Pulmonary artery endothelial cell (primary cell): Measurements from ENCODE around the gene CHAT. TPM values are rescaled to one million over a fixed set of nuclear protein-coding genes. Genes with fewer than 3 reads are reported as not detected.

ENCODE experiments used
- DNase-seq: peaks from one replicate; pipeline ENCODE4 v3.0.0-alpha.2; 2011; ENCODE audit warnings: low read depth, low spot score
- total RNA-seq: library from RNA; depleted of rRNA; stranded (reverse); fragments of >200 nt; gene quantifications from 2 replicates; pipeline ENCODE4 v1.2.3, GENCODE V29; 2014

The CHAT gene
- total RNA-seq, 1 donor from 2014 or later: not detected

DNA sequence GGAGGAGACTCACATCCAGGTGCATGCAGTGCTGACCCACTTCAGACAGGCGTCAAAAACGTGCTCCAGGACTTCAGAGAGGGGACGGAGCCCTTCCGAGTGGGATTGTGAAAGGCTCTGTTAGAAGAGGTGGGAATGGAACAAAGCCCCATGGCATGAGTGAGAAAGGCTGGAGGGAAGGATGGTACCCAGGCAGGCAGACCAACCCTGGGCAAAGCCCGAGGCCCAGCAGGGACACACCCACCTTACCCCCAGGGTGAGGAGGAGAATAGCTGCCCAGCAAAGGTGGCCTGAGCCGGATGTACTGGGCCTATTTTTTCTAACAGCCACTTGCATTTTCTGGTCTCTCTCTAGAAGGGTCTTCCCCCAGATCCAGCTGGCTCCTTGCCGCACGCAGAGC lies 14.8 kb downstream of the CHAT start:
- no peak for DNase-seq

DNA sequence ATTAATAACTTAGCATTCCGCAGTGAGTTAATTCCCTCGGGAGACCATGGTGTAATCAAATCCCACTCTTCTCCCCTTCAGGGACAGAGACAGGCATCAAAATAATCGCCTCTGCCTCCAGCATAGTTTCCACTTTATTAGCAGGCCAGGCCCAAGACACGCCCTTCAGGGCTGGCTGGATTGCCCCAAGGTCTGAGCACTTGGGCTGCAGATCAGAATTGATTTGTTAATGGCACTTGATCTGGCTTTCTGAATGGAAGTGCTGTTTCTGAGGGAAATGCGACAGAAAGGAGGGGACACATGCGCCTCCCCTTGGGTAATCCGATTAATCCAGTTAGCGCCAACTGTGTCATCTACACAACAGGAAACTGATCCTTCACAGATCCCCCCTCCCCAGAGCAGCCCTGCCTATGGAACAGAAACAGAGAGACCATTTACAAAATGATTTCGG lies 15.6 kb downstream of the CHAT start:
- DNase-seq: no peak

DNA sequence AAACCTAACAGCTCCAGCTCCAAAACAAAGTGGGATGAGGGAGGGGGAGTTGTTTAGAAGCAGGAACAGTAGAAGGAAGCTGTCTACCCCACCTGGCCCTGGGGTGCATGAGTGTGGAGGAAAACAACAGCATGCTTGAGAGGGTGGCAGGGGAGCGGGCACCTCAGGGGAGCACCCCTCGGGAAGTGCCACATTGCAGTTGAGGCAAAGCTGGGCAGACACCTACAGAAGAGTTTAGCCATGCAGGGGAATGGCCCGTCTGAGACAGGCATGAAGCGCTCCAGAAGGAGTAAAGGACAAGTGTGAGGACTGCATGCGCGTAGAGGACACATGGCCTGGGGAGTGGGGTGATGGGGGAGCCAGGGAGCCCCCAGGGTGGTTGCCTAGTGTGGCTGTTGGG lies 18.1 kb downstream of the CHAT start:
- no peak for DNase-seq

DNA sequence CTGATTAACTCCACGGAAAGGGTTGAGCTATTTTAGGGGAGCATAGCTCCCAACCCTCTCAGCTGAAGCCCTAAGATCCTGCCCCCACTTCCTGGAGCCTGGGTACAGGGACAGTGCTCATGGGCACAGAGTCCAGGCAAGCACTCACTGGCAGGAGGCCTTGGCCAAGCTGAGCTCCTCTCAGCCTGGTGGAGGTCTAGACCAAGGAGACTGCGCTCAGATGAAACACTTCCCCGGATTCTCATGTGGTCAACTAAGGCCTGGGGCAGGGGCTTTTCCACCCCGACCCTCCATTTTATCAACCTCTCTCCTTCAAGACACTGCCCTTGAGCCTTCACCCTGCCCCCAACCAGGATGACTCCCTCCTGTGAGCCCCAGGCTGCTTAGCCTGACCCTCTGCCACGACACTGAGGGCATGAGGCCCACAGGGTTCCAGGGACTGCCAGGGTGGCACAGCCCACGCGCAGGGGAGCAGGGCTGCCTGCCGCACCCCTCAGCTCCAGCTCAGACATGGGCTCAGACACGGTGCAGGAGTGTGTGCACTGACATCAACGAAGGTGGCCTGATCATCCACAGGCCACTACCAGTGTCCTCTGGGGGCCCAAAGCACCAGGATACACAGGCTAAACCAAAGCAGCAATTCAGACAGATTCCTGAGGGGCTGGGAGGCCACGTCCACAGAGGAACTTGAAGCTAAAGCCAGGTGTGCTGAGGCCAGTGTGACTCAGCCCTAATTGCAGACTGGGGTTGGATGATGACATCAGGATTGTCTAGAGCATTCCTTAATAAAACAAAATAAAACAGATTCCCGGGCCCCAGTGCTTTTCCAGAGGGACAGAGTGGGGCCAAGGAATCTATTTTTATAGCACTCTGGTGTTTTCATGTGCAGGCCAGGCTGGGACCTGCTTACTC lies 18.8 kb downstream of the CHAT start:
- DNase-seq: no peak

DNA sequence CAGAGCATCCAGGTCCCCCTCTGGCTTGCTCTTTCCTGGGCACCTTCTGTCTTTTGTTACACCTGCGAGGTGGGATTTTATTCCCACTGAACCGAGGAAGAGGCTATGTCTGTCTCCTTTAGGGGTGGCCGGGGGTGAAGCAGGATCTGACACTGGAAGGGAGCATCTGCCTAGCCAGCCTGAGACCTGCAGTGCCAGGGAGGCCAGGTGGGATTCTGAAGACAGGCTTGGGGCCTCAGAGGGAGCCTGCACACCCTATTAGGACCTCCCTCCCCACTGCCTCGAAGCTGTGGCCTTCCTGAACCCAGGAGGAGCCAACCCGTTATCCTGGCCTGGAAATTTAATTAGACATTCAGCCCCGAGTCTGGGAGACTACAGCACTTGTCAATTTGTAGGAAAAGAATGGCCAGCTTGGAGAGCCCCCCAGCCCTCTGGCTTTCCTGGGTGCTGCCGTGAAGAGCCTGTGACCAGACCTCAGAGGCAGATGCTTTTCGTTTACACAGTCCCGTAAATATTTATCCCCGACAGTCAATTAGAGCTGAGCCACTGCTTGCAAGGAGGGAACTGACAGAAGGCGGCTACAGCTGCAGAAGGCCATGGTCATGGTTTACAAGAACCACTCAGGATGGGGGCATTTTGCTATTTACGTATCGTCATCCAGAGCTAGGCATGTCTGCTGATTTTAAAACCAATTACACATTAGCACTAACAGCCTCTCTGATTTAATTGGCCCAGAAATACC lies 19.7 kb downstream of the CHAT start:
- DNase-seq: no peak

DNA sequence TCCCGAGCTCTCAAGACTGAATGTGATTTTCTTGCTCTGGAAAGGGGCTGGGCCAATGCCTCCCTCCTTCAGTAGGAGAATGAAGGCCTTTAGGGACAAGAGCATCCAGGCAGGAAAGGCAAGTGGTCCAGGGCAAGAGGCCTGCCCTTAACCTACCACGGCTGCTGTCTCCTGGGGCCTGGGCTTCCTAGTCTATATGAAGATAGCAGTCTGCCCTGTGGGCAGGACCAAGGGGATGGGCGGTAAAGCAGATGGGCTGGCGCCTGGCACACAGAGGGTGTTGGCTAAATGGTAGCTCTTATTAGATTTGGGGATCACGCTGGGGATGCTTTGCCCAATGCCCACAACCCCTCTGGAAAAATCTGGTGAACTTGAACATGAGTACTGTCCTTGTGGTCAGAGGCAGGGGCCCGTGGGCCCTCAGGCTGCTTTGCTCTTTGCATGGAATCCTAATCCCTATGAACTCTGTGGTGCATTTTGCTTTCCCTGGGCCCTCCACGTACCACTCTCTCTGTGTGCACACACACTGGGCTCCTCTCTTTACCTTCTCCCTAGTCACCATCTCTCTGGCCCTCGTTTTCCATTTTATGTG lies 20.3 kb downstream of the CHAT start:
- no peak for DNase-seq

DNA sequence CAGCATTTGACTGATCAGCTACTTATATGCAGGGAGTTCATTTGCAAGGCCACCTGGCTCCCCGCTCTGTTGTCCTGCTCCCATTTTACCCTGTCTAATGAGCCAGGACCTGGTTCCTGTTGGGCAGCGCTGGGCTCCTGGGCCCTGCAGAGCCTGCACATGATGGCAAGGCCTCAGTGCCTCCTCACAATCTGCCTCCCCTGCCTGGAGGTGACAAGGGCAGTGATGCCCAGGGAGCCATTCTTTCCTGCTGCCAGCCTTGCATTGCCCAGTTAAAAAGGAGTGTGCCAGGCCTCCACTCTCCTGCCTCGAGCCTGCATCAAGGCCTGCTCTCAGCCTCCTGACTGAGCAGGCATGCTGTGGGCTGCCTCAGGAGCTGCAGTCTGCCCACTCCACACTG lies 28.5 kb downstream of the CHAT start:
- DNase-seq: no peak

DNA sequence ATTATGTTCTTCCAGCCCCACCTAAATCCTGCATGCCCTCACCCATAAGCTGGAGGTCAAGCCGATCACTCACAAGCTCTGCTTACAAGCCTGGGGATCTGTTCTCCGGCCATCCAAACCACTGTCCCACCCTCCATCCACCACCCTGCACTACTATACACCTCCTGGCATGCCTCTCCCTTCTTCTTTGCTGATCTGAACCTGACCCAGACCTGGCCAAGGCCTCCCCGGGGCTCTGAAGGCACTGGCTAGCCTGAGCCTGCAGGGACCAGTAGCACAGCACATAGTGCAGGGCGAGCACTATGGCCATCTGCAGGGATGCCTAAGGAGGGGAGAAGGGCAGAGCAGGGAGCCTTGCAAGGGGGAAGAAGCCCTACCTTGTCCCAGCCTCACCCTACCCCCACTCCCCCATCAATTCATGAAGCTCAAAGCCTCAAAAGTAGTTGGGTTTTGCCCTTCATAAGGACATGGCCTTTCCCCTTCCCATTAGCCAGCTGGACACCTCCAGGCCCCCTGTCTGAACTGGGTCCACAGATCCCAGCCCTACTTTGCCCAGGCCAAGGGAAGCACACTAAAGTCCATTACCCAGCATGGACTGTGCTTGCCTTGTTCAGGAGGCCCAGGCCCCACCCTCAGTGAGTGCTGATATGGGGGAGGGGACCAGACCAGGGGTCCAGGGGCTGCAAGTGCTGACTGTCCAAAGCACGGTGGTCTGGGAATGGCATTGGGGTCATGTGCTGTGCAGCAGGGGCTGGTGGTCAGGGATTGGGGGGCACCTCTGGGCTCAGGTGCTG lies 29.6 kb downstream of the CHAT start:
- no peak for DNase-seq

DNA sequence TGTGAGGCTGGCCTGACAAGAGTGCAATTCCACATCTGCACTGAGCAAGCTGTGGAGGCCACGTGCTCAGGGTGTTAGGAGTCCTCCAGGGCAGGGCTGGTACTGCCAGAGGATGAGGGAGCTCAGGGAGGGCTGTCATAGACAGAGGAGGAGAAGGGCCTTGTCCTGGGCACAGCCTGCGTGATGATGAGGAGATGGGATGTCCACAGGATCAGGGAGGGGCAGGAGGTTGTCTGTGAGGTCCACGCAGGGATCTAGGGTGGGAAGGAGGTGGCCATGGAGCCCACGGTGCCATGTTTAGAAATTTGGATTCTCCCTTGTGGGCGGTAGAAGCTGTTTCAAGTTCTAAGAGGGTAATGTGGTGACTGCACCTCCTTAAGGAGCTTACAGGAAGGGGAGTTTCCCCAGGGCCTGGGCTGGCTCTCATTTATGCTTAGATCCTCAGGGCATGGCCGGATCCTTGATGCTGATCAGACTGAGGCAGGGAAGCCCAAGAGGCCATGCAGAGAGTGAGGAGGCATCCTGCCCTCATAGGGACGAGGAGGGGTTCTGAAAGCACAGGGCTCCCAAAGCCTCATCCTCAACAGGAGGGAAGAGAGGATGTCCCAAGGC lies 30.3 kb downstream of the CHAT start:
- DNase-seq: no peak

DNA sequence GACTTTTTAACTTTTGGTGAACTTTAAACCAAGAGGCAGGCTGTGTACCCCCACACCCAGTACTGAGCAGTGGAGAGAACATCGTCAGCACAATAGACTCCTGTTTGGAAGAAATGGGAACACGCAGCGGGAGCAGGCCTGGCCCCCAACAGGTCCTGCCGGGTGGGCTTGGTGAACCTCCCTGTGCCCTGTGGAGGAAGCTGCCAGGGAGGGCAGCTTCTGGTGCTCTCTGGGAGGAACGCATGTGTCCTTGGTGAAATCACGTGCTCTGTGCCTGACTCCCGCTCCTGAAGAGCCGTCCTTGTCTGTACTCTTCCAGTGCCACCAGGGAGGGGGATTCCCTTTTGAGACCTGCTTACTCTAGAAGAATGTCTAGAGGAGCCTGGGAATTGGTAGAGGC lies 31.6 kb downstream of the CHAT start:
- no peak for DNase-seq

DNA sequence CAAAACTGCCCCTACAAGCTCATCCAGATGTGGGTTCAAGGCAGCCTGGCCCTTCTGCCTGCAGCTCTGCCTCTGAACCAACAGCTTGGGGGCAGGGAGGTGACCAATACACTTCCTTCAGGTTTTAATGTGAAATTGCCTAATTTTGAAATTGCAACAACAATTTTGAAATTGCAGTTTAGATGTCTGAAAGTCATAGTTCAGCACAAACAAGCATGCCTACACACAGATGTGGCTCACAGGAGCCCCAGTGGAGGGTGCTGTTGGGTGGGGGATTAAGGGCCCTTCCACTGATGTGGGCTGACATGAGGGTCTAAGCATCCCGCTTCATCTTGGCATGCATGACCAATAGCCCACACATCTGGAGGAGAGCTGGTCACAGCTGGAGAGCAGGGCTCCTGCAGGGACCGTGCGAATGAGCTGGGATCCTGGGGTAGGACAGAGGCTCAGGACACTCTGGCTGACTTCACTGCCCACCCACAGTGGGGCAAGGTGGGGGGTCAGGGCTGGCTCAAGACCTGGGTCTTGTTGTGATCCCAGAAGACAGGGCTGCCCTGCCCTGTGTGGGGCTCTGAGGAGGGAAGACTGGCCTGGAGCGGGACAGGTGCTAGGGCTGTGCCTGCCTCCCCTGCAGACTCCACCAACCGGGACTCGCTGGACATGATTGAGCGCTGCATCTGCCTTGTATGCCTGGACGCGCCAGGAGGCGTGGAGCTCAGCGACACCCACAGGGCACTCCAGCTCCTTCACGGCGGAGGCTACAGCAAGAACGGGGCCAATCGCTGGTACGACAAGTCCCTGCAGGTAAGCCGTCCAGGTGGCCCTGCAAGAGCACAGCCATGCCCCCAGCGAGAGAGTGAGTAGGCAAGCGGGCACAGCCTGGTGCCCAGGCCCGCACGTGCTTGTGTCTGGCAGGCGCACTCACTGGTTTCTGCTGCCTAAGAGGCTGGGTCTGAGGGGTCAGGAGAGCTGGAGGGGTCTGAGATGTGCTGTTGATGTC lies 32.3 kb downstream of the CHAT start:
- no peak for DNase-seq

DNA sequence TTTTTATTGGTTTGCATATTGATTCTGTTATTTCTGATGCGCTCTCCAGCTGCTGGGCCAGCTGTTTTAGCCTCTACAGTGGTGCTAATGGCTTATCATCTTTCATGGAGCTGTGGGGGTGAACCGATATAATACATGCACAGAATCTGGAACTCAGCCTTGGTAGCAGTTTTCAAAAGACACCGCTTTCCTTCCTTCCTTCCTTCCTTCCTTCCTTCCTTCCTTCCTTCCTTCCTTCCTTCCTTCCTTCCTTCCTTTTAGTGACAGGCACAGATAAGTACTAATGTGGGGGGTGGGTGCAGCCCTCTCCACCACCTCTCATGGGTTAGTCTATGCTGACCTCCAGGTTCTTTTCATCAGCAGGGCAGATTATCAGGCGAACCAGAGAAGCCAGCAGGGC lies 33.7 kb downstream of the CHAT start:
- DNase-seq: no peak

DNA sequence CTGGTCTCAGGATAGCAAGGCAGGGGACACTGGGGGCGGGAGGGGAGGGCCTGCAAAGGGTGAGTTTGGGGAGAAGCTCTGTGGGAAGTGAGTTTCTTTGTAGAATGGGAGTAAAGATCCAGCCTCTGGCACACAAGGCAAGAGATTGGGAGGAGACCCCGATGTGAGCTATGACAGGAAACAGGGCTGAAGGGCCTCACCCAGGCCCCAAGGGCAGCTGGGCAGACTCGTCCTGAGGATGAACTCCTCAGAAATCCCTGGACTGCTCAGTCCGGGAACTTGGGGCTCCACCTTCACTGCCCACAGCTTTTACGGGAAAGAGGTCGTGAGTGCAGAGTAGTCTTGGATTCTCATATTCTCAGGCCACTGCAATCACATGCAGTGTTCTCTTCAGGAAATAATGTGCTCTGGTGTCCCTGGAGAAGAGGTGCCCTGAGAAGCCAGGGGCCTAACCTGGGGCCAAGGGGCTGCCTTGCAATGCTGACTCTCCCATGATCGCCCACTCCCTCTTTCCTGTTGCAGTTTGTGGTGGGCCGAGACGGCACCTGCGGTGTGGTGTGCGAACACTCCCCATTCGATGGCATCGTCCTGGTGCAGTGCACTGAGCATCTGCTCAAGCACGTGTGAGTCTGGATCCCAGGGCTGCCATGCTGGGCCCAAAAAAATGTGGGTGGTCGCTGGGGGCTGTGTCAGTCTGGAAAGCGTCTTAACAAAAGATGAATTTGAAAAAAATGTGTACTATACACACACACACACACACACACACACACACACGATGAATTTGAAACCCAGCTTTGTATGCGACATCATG lies 34.4 kb downstream of the CHAT start:
- DNase-seq: no peak

DNA sequence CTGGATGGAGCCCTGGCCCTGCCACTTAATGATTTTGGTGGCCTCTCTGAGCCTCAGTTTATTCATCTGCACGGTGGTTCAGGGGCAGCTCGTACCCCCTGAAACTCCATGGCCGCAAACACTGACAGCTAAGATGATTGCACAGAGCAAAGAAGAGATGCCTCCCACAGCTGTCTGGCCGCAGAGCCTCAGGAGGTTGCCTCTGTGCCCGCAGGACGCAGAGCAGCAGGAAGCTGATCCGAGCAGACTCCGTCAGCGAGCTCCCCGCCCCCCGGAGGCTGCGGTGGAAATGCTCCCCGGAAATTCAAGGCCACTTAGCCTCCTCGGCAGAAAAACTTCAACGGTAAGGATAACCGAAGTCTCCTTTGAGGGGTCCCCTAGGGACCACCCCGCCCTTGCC lies 35.5 kb downstream of the CHAT start:
- DNase-seq: no peak

DNA sequence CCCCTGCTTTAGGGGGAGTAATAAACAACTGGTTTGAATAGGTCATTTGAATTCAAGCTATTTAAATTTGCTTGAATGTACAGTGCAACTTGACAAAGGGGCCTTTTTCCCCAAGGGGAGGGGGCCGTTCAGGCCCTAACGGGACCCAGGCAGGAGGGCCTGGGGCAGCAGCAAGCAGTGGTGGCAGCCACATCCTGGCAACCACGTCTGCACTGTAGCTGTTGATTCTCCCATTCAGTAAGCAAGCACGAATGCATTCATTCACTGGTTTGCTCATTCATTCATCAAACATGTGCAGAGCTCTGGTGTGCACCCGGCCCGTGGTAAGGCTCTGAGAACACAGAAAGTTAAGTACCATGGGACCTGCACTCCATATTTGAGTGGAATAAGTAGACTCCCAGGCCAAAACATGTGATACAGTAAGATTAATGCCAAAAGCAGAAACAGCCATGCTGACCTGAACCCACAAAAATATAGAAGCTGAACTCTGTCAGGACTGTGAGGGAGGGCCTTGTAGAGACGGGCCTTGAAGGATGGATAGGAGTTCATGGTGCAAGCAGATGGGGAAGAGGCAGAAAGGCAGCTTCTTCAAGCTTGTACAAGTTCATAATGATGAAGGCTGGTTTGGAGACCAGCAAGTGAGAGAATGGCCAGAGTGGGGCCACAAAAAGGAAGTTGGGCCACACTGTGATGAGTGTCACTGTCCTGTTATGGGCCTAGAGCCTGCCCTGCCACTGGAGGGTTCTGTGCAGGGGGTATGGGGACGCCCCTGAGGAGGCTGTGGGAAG lies 36.3 kb downstream of the CHAT start:
- no peak for DNase-seq

DNA sequence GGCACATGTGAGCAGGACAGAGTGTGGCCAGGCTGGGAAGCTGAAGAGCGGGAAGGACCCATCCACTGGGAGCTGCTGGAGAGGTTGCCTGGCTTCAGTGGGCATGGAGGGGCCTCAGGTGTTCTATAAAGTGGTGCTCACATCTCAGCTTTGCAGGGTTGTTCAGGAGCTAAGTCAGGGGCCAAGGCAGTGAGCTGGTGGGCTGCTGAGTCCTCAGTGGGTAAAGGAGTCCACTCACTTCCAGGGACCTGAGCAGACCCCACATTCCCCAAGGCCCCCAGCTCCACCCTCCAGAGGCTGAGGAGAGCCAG lies 36.8 kb downstream of the CHAT start:
- DNase-seq: no peak

DNA sequence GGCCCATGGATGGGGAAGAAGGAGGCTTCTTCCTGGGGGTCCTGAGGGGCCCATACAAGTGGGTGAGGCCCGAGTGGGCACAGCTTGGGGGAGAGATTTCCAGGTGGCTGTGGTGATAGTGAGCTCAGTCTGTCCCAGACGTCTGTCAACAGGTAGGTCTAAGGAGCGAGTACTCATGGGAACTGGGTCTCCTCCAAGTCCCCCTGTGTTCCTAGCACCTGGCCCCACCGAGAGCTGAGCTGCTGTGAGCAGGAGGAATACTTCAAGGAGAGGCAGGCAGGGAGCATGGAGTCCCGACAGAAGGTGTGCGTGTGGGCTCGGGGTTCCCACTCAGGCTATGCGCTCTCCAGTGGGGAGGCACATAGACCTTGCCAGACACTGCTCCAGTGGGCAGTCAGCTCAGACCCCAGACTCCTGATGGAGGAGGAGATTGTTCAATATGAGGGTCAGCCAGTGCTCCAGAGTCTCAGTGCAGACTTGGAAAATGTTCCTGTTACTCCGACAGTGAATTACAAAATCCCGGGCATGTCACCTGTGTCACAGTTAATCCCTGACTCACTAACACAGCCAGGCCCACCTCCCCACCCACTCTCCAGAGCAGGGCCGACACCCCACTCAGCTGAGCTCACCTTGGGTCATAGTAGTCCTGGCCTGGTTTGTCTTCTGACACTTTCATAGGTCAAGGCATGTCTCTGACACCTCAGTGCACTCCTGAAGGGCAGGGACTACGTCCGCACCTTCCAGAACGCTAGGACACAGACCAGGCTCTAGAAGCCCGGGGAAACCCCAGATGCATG lies 37.4 kb downstream of the CHAT start:
- DNase-seq: no peak

DNA sequence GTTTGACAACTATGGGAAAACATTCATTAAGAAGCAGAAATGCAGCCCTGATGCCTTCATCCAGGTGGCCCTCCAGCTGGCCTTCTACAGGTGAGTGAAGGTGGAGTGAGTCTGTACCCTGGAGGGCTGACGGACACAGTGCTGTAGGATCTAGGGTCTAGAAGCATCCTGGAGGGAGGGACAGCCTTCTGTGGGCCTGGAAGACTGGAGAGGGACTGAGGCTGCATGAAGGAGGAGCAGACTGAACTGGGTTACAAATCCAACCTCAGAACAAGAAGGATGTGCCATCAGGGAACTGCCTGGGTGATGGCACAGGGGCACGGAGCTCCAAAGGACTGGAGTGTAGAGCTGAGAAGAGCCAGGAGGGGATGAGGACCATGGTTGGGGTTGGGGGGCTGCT lies 38.1 kb downstream of the CHAT start:
- no peak for DNase-seq
